ENCODE measurements around the gene CASK.

- no peak for TF ChIP-seq TAF1 (IDR thresholded peaks at IDR 0.05; ENCODE audit: borderline replicate concordance, low read depth, low read length)
- no peak for TF ChIP-seq POLR2A (IDR thresholded peaks at IDR 0.05; ENCODE audit: low read depth, low read length)
These were observed 22.9 kb upstream of the CASK start for GRCh38 chrX:41946235-41946634.
